OCI-LY1 (cell line): ENCODE measurements around the gene ATG7.

Source experiments
- H2AFZ ChIP-seq: fragments of 200-600 bp; sonication (generic), shearing (Covaris generic); 2 replicates; pipeline ENCODE4 v1.6.0; 2014; ENCODE audit warnings: antibody characterized with exemption, mild to moderate bottlenecking, low read length
- H3F3A ChIP-seq: fragments of 200-600 bp; sonication (generic), shearing (Covaris generic); 2 replicates; pipeline ENCODE4 v1.6.0; 2014; ENCODE audit warnings: mild to moderate bottlenecking, antibody characterized with exemption, low read length, moderate library complexity; ENCODE audit not compliant: insufficient read depth
- H3K27ac ChIP-seq: fragments of 200-600 bp; sonication (generic); 2 replicates; pipeline ENCODE4 v1.5.1; 2014; ENCODE audit warnings: low read length, mixed run types, mild to moderate bottlenecking, low read depth; ENCODE audit not compliant: poor library complexity, severe bottlenecking
- H3K27me3 ChIP-seq: fragments of 200-600 bp; sonication (generic); 2 replicates; pipeline ENCODE4 v1.6.0; 2014; ENCODE audit warnings: antibody characterized with exemption, mild to moderate bottlenecking, low read length, moderate library complexity; ENCODE audit not compliant: insufficient read depth
- H3K36me3 ChIP-seq: fragments of 200-600 bp; sonication (generic); 2 replicates; pipeline ENCODE4 v1.6.1; 2014; ENCODE audit warnings: mild to moderate bottlenecking, antibody characterized with exemption, low read length, moderate library complexity, mixed read lengths; ENCODE audit not compliant: insufficient read depth
- H3K4me1 ChIP-seq: fragments of 200-600 bp; sonication (generic); 2 replicates; pipeline ENCODE4 v1.5.1; 2014; ENCODE audit warnings: mild to moderate bottlenecking, low read length, moderate library complexity; ENCODE audit not compliant: insufficient read depth, severe bottlenecking
- H3K4me2 ChIP-seq: fragments of 200-600 bp; sonication (generic), shearing (Covaris generic); 2 replicates; pipeline ENCODE4 v1.6.1; 2014; ENCODE audit warnings: low read length
- H3K4me3 ChIP-seq: fragments of 200-600 bp; sonication (generic); 2 replicates; pipeline ENCODE4 v1.5.1; 2014; ENCODE audit warnings: low read length, low read depth, mild to moderate bottlenecking, mixed read lengths; ENCODE audit not compliant: poor library complexity, severe bottlenecking
- H3K79me2 ChIP-seq: fragments of 200-600 bp; shearing (Covaris generic); 2 replicates; pipeline ENCODE4 v1.6.1; 2016; ENCODE audit warnings: mixed run types, low read length, mixed read lengths; ENCODE audit not compliant: insufficient read depth
- H3K9ac ChIP-seq: fragments of 200-600 bp; sonication (generic), shearing (Covaris generic); 2 replicates; pipeline ENCODE4 v1.6.1; 2014; ENCODE audit warnings: mild to moderate bottlenecking, low read length, mixed read lengths
- H3K9me2 ChIP-seq: fragments of 200-600 bp; sonication (generic), shearing (Covaris generic); 2 replicates; pipeline ENCODE4 v1.6.1; 2014; ENCODE audit warnings: low read depth, mild to moderate bottlenecking, low read length, mixed read lengths
- H3K9me3 ChIP-seq: fragments of 200-600 bp; shearing (Covaris generic); 2 replicates; pipeline ENCODE4 v1.6.1; 2014; ENCODE audit warnings: low read length, mixed read lengths
- H4K20me1 ChIP-seq: fragments of 200-600 bp; sonication (generic), shearing (Covaris generic); 2 replicates; pipeline ENCODE4 v1.6.0; 2016; ENCODE audit warnings: mild to moderate bottlenecking, low read length; ENCODE audit not compliant: insufficient read depth
- EZH2 ChIP-seq: fragments of 200-600 bp; sonication (generic), shearing (Covaris generic); IDR thresholded peaks from 2 replicates; pipeline ENCODE4 v1.8.0; 2017; ENCODE audit warnings: borderline replicate concordance, mixed run types, mild to moderate bottlenecking, antibody characterized with exemption, low read length, moderate library complexity, mixed read lengths
- TF ChIP-seq, protein P1 (sequence below): fragments of 200-600 bp; sonication (generic), shearing (Covaris generic); IDR thresholded peaks from 2 replicates; pipeline ENCODE4 v1.5.1; 2017; ENCODE audit warnings: mild to moderate bottlenecking, antibody characterized with exemption, low read length, moderate library complexity, mixed read lengths

Gene ATG7

GRCh38 chr3:11582191-11582968, 310.2 kb downstream of the ATG7 start:
- H3K9ac ChIP-seq, result peak overlapping the region; percentile 61; the same call in 1 of the 2 replicates
- H4K20me1 ChIP-seq, result no peaks in the 10 kb centered on the region
- H3K4me1 ChIP-seq, result peaks cover 72% of the 10 kb centered on the region

DNA sequence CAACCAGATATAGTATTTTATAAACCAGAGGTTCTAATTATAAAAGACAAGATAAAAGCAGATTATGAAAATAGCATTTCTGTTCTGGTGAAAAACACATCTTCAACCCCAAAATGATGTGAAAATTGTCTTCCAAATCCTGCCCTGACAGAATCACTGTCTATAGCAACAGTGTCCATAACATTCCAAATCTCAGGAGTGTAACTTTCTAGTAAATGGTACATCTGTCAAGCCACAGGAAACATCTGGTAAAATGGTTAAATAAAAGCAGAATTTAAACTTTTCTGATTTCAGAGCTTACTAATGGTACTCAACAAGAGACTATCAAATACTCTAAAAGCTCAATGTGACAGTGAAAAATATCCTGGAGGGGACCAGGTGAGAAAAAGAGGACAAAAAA, 311.0 kb downstream of the ATG7 start:
- H3K4me3 ChIP-seq, result peak overlapping the region; percentile 53
- no peaks in the 10 kb centered on the region for H3K9me2 ChIP-seq
- peaks cover 64% of the 10 kb centered on the region for H3K79me2 ChIP-seq
- no peak overlapping the region; the same call in 1 of the 2 replicates for H3K9ac ChIP-seq
- H4K20me1 ChIP-seq, result no peaks in the 10 kb centered on the region
- no peaks in the 10 kb centered on the region for H3F3A ChIP-seq
- peaks cover 29% of the 10 kb centered on the region for H3K36me3 ChIP-seq
- H2AFZ ChIP-seq, result no peak overlapping the region
- TF ChIP-seq, protein P1, sequence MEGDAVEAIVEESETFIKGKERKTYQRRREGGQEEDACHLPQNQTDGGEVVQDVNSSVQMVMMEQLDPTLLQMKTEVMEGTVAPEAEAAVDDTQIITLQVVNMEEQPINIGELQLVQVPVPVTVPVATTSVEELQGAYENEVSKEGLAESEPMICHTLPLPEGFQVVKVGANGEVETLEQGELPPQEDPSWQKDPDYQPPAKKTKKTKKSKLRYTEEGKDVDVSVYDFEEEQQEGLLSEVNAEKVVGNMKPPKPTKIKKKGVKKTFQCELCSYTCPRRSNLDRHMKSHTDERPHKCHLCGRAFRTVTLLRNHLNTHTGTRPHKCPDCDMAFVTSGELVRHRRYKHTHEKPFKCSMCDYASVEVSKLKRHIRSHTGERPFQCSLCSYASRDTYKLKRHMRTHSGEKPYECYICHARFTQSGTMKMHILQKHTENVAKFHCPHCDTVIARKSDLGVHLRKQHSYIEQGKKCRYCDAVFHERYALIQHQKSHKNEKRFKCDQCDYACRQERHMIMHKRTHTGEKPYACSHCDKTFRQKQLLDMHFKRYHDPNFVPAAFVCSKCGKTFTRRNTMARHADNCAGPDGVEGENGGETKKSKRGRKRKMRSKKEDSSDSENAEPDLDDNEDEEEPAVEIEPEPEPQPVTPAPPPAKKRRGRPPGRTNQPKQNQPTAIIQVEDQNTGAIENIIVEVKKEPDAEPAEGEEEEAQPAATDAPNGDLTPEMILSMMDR, result no peak
- no peak for TF ChIP-seq EZH2
- no peaks in the 10 kb centered on the region for H3K9me3 ChIP-seq
- H3K4me2 ChIP-seq, result peak overlapping the region; percentile 75; the same call in 1 of the 2 replicates
- no peaks in the 10 kb centered on the region for H3K27me3 ChIP-seq
- H3K4me1 ChIP-seq, result peaks cover 67% of the 10 kb centered on the region
- peak overlapping the region; percentile 80 for H3K27ac ChIP-seq

More at GRCh38 chr3:11582191-11582968, 310.2 kb downstream of the ATG7 start:
- peak overlapping the region; percentile 75 for H3K4me2 ChIP-seq
- H3F3A ChIP-seq, result no peaks in the 10 kb centered on the region
- H3K9me2 ChIP-seq, result no peaks in the 10 kb centered on the region
- no peaks in the 10 kb centered on the region for H3K9me3 ChIP-seq
- H3K27ac ChIP-seq, result peak overlapping the region; percentile 80
- no peak overlapping the region for H2AFZ ChIP-seq
- H3K27me3 ChIP-seq, result no peaks in the 10 kb centered on the region
- peak overlapping the region; percentile 53 for H3K4me3 ChIP-seq
- peaks cover 21% of the 10 kb centered on the region for H3K36me3 ChIP-seq
- H3K79me2 ChIP-seq, result peaks cover 68% of the 10 kb centered on the region
- no peak for TF ChIP-seq EZH2
- TF ChIP-seq, protein P1, result no peak

GRCh38 chr3:11583638-11584046, 311.4 kb downstream of the ATG7 start:
- TF ChIP-seq EZH2, result no peak
- TF ChIP-seq, protein P1, result no peak
- H3K9me3 ChIP-seq, result no peaks in the 10 kb centered on the region
- H3K4me1 ChIP-seq, result peaks cover 69% of the 10 kb centered on the region
- H3K4me2 ChIP-seq, result peak overlapping the region; percentile 75; the same call in 1 of the 2 replicates
- H3F3A ChIP-seq, result no peaks in the 10 kb centered on the region
- H3K9me2 ChIP-seq, result no peaks in the 10 kb centered on the region
- no peak overlapping the region; the same call in 1 of the 2 replicates for H3K9ac ChIP-seq
- H3K27ac ChIP-seq, result peak overlapping the region; percentile 80
- H3K4me3 ChIP-seq, result peak overlapping the region; percentile 53
- peaks cover 29% of the 10 kb centered on the region for H3K36me3 ChIP-seq
- H3K79me2 ChIP-seq, result peaks cover 61% of the 10 kb centered on the region
- H3K27me3 ChIP-seq, result no peaks in the 10 kb centered on the region
- no peak overlapping the region for H2AFZ ChIP-seq
- no peaks in the 10 kb centered on the region for H4K20me1 ChIP-seq
